ENCODE results near the gene NDUFS1.
"Not testable (repeated sequence)": the region's sequence is repeated elsewhere in the genome, so short reads cannot be mapped to it uniquely, and the experiment has no call there.

The NDUFS1 gene

GRCh38 chr2:206164261-206164862 is 5.1 kb upstream of the NDUFS1 start:
- DNase-seq = peak; percentile 8

GRCh38 chr2:206163251-206163880 is 4.1 kb upstream of the NDUFS1 start:
- no peak for DNase-seq

- DNase-seq = not testable (repeated sequence)
Measured at GRCh38 chr2:206162401-206162800, 3.2 kb upstream of the NDUFS1 start.

- no peak for DNase-seq
Measured at GRCh38 chr2:206160807-206161179, 1.5 kb upstream of the NDUFS1 start.

- DNase-seq = no peak
Measured at GRCh38 chr2:206160125-206160806, 1.0 kb upstream of the NDUFS1 start.

GRCh38 chr2:206158563-206159345 is 490 bp downstream of the NDUFS1 start:
- DNase-seq = peak; percentile 94

GRCh38 chr2:206157014-206157413 is 2.2 kb downstream of the NDUFS1 start:
- not testable (repeated sequence) for DNase-seq

GRCh38 chr2:206154197-206154596 is 5.0 kb downstream of the NDUFS1 start:
- DNase-seq = no peak

GRCh38 chr2:206150631-206151030 is 8.6 kb downstream of the NDUFS1 start:
- DNase-seq = no peak

GRCh38 chr2:206150168-206150567 is 9.1 kb downstream of the NDUFS1 start:
- no peak for DNase-seq

GRCh38 chr2:206149330-206149729 is 9.9 kb downstream of the NDUFS1 start:
- no peak for DNase-seq

- DNase-seq = no peak
Measured at GRCh38 chr2:206145665-206146064, 13.6 kb downstream of the NDUFS1 start.

- no peak for DNase-seq
Measured at GRCh38 chr2:206144383-206144782, 14.9 kb downstream of the NDUFS1 start.

GRCh38 chr2:206143451-206143850 is 15.8 kb downstream of the NDUFS1 start:
- DNase-seq = no peak

GRCh38 chr2:206127656-206128055 is 31.6 kb downstream of the NDUFS1 start:
- no peak for DNase-seq

- no peak for DNase-seq
Measured at GRCh38 chr2:206125901-206126300, 33.3 kb downstream of the NDUFS1 start.

- not testable (repeated sequence) for DNase-seq
Measured at GRCh38 chr2:206122569-206122968, 36.7 kb downstream of the NDUFS1 start.

- no peak for DNase-seq
Measured at GRCh38 chr2:206116278-206116677, 43.0 kb downstream of the NDUFS1 start.

- no peak for DNase-seq
Measured at GRCh38 chr2:206115026-206115578, 44.1 kb downstream of the NDUFS1 start.

- DNase-seq = no peak
Measured at GRCh38 chr2:206112846-206113547, 46.2 kb downstream of the NDUFS1 start.

- DNase-seq = no peak
Measured at GRCh38 chr2:206112108-206112507, 47.1 kb downstream of the NDUFS1 start.

- no peak for DNase-seq
Measured at GRCh38 chr2:206108713-206109112, 50.5 kb downstream of the NDUFS1 start.
